Glutamatergic neuron (in vitro differentiated cells): ENCODE results near the gene HID1. TPM values are rescaled to one million over a fixed set of nuclear protein-coding genes. Genes with fewer than 3 reads are reported as not detected.
A peak's percentile ranks its signal among the peaks of the same experiment; 100 is the strongest.

Experiments used
- DNase-seq: peaks from one replicate; pipeline ENCODE4 v3.0.0; 2022
- H3K27ac Mint-ChIP-seq: one replicate; pipeline ENCODE4 v1.8.0; 2020; ENCODE audit warnings: mild to moderate bottlenecking, mixed read lengths, inconsistent platforms; ENCODE audit not compliant: unreplicated experiment
- H3K27me3 Mint-ChIP-seq: one replicate; pipeline ENCODE4 v1.8.0; 2020; ENCODE audit warnings: mild to moderate bottlenecking, moderate library complexity, mixed read lengths, inconsistent platforms; ENCODE audit not compliant: unreplicated experiment
- H3K36me3 Mint-ChIP-seq: one replicate; pipeline ENCODE4 v1.8.0; 2020; ENCODE audit warnings: mild to moderate bottlenecking, mixed read lengths, inconsistent platforms; ENCODE audit not compliant: unreplicated experiment
- H3K4me1 Mint-ChIP-seq: one replicate; pipeline ENCODE4 v1.8.0; 2020; ENCODE audit warnings: mild to moderate bottlenecking, low read depth, mixed read lengths, inconsistent platforms; ENCODE audit not compliant: unreplicated experiment
- H3K4me3 Mint-ChIP-seq: one replicate; pipeline ENCODE4 v1.8.0; 2020; ENCODE audit warnings: mild to moderate bottlenecking, mixed read lengths, inconsistent platforms; ENCODE audit not compliant: unreplicated experiment
- H3K9me3 Mint-ChIP-seq: one replicate; pipeline ENCODE4 v1.8.0; 2020; ENCODE audit warnings: mild to moderate bottlenecking, moderate library complexity, mixed read lengths, inconsistent platforms; ENCODE audit not compliant: unreplicated experiment
- total RNA-seq: library from RNA; stranded (reverse); fragmentation: NEBNext Ultra II Directional; extraction: Animal tissue kit (Norgen Biotek cat#: 25700); gene quantifications from one replicate; pipeline ENCODE4 v1.2.1, GENCODE V29; 2021; ENCODE audit not compliant: unreplicated experiment
- TF ChIP-seq, protein P1 (sequence below): fragments of 200-600 bp; sonication (generic); IDR thresholded peaks from one replicate; pipeline ENCODE4 v1.5.0; 2021; ENCODE audit not compliant: partially characterized antibody, unreplicated experiment

HID1 gene
- total RNA-seq, 1 donor from 2014 or later: 106 TPM

DNA sequence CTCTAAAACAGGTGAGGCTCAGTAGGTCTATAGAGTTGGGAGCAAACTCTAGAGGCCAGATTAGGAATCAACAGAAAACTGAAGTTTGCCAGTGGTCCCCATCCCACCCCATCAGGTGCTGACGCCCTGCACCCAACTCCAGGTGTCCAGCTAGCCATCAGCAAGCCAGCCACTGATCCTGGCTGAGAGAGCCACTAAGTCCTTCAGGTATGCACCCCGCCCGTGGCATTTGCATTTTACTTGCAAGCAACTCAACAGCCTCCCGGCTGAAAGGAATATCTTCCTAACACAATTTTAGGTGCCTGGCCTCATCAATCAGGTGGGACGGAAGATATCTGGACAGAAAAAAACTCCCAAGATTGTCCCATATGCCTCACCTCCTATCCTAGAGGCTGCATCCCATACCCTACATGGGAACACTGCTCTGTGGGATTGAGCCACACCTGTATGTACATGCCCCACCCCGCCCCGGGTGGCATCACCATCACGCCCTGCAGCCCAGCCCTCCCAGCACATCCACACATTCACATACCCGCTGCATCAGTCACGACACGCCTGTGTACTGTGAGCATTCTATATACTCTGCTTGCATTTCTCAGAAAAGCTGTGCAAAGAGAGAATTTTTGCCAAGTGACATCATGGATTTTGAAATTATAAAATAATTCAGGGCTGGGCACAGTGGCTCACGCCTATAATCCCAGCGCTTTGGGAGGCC lies 28.6 kb downstream of the HID1 start:
- no peak for DNase-seq

GRCh38 chr17:74941128-74941725 lies 31.3 kb downstream of the HID1 start:
- Mint-ChIP-seq H3K4me1 (peaks cover 2% of the 10 kb centered on the region), H3K9me3 (peaks cover 1% of the 10 kb centered on the region), H3K27me3 (peaks cover 30% of the 10 kb centered on the region), H3K36me3 (no peaks in the 10 kb centered on the region), H3K4me3 (no peak overlapping the region), H3K27ac (no peak overlapping the region)
- DNase-seq: no peak
- TF ChIP-seq, protein P1, sequence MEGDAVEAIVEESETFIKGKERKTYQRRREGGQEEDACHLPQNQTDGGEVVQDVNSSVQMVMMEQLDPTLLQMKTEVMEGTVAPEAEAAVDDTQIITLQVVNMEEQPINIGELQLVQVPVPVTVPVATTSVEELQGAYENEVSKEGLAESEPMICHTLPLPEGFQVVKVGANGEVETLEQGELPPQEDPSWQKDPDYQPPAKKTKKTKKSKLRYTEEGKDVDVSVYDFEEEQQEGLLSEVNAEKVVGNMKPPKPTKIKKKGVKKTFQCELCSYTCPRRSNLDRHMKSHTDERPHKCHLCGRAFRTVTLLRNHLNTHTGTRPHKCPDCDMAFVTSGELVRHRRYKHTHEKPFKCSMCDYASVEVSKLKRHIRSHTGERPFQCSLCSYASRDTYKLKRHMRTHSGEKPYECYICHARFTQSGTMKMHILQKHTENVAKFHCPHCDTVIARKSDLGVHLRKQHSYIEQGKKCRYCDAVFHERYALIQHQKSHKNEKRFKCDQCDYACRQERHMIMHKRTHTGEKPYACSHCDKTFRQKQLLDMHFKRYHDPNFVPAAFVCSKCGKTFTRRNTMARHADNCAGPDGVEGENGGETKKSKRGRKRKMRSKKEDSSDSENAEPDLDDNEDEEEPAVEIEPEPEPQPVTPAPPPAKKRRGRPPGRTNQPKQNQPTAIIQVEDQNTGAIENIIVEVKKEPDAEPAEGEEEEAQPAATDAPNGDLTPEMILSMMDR: no peak

More for the DNA sequence above, 28.6 kb downstream of the HID1 start:
- peaks cover 1% of the 10 kb centered on the region for H3K9me3 Mint-ChIP-seq
- H3K27me3 Mint-ChIP-seq: peaks cover 16% of the 10 kb centered on the region
- H3K4me1 Mint-ChIP-seq: no peaks in the 10 kb centered on the region
- no peaks in the 10 kb centered on the region for H3K36me3 Mint-ChIP-seq
- TF ChIP-seq, protein P1: no peak
- no peak overlapping the region for H3K4me3 Mint-ChIP-seq
- no peak overlapping the region for H3K27ac Mint-ChIP-seq

DNA sequence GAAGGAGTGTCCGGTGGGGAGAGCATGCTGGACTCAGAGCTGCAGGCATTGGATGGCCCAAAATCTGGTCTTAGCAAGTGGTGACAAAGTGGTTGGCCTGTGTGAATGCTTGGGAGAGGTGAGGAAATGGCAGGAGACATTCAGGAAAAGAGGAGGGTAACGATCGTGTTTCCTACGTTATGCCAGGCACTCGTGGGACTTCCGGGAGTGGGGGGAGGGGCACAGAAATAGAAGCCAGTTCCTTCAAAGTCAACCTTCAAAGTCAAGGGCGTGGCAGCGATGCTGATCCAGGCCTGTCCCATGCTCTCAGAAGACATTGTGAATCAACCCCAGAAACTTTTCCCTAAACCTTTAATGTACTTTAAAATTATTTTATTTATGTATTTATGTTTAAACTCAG lies 33.0 kb downstream of the HID1 start:
- peaks cover 1% of the 10 kb centered on the region for H3K9me3 Mint-ChIP-seq
- no peak for DNase-seq
- H3K27ac Mint-ChIP-seq: no peak overlapping the region
- no peaks in the 10 kb centered on the region for H3K36me3 Mint-ChIP-seq
- no peak overlapping the region for H3K4me3 Mint-ChIP-seq
- TF ChIP-seq, protein P1: no peak
- H3K4me1 Mint-ChIP-seq: peaks cover 2% of the 10 kb centered on the region
- peaks cover 24% of the 10 kb centered on the region for H3K27me3 Mint-ChIP-seq

- H3K27ac Mint-ChIP-seq: no peak overlapping the region
- TF ChIP-seq, protein P1: no peak
- no peaks in the 10 kb centered on the region for H3K36me3 Mint-ChIP-seq
- H3K9me3 Mint-ChIP-seq: no peaks in the 10 kb centered on the region
- peak overlapping the region; percentile 21 for H3K4me3 Mint-ChIP-seq
- peaks cover 4% of the 10 kb centered on the region for H3K4me1 Mint-ChIP-seq
- peaks cover 25% of the 10 kb centered on the region for H3K27me3 Mint-ChIP-seq
- no peak for DNase-seq
Observed at GRCh38 chr17:74938194-74938950, 34.2 kb downstream of the HID1 start.
